KG1 (cell line): ENCODE measurements around the gene RHBG.

Source experiments
- DNase-seq: peaks from one replicate; lab custom pipeline; 2025; lab: John Stamatoyannopoulos, UW

The RHBG gene

DNA sequence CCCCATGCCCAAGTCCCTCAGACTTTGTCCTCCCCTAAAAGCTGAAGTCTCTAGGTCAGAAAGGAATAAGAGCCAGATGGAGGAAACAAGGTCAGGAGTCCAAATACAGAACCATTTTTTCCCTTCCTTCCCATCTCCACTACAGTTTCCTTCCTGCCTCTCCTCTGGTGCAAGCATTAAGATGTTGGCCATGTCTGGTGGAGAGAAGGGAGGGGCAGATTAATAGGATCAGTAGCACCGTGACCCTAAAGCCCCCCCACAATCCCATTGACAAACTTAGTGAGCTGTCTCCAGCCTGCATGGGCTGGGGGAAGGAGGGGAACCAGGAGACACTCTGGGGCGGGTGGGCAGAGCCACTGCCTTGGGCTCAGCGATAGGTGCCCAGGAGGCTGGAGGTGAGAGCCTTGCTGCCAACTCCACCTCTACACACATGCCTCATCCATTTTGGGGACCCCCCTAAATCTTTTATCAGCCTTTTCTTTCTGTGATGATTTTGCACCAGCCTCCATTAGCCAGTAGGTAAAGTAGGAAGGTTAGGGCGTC lies 59.8 kb downstream of the RHBG start:
- DNase-seq: no peak

DNA sequence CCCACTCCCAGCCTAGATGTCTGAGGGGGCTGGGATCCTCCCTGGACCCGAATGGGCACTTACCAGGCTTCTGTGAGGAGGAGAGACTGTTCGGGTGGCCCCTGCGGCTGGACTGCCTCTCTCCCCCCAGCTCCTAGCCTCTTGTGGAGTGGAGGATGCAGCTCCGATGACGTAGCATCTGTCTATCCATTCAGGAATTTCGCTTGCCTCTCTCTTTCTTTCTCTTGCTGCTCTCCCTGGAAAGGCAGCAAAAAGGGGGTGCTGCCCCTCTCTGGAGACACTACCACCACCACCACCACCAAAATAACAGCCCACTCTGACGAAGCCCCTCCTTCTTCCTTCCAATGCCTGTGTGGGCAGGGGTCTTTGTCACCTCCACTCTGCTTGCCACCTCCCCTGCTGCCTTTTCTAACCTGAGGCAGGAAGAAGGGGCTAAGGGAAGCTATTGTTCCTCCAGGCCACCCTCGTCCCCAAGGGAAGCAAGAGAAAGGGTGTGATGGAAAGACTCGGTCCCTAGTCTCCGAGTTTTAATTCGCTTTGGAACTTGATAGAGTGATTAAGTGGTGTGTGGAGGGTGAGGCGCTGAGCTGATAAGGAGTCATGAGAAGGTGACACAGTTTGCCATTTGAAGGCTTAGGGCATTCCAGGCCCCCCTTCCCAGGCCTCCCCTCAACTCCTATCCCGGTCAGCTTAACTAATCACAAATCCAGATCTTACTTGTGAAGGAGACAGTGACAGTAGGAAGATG lies 60.5 kb downstream of the RHBG start:
- no peak for DNase-seq

DNA sequence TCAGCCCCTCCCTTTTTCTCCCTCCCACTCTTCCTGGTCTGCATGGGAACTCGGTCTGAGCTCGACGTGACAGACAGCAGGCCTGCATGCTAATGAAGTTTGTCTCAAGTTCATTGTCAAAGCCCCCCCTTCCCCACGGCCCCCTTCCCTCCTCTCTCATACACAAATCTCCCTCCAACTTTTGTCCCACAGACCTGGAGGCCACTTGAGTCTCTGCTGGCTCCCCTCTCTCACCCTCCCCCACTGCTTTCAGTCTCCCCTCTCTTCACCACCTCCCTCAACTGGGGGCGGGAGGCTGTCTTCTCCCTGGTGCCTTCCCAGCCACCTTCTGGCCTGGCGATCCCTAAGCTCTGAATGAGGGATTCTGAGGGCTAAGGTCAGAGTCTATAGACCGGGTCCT lies 61.3 kb downstream of the RHBG start:
- no peak for DNase-seq

DNA sequence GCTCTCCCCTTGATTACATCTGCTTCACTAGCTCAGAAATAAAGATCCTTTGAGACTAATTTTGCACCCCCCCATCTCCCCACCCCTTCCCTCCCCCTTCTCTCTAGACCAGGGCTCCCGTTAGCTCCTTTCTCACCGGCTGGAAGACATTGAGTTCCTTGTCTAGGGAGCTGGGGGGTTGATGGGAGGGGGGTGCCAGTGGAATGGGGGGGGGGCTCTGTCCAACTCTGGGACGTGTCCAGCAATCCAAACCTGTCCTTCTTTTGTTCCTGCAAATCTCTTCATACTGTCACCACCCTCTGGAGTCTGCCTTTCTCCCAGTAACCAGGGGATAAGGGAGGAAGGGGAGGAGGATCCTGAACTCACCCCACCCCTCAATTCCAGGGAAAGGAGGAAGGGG lies 61.9 kb downstream of the RHBG start:
- DNase-seq: no peak

DNA sequence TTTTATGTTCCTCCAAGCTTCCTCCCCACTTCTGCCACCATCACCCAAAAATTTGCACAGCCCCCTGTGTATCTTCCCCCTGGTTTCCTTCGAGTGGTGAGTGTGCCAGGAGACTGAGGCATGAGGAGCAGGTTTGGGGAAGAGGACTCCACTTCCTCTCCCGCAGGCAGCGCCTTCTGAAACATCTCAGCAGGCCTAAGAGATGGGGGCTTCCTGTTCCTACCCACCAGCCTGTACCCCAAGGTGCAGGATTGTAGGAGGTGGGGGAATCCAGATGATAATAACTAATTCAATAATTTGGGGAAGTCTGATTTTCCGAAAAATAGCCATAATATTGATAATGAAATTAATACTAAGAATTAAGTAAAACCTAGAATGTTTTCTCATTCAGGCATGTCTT lies 62.4 kb downstream of the RHBG start:
- no peak for DNase-seq

DNA sequence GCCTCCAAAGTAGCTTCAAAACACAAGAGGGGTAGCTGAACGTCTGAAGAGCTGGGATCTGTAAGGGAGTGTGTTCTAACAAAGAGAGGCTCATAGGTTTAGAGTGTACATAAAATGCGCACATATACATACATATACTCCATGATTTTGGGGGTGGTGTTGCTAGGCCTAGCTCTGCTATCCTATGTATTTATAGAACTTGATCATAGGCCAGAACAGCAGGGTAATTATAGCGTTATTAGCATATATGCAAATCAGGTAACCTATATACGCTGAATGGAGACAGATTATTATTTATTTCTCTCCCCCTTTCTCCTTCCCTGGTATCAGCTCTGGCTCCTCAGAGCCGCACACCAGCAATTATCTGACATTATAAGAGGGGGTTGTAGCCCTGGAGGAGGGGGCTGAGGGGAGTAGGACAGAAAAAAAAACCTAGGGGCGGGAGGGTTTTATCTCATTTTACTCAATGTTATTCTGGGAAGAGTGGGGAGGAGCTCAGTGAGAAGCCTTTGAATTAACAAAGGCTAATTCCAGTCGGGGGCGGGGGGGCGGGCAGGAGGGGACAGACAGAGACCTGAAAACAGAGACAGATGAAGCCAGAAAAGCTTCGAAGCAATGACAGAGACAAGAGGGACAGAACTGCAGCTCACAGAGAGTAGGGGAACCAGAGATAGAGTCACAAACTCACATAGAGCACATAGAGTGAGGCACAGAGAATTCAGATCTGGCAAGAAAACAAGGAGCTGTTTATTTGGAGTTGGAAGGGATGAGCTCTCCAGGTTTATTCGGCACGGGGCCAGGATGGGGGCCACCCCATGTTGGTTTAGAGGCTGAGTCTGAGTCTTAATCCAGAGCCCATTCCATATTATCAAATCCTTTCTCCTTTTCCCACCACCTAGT lies 63.0 kb downstream of the RHBG start:
- DNase-seq: no peak

DNA sequence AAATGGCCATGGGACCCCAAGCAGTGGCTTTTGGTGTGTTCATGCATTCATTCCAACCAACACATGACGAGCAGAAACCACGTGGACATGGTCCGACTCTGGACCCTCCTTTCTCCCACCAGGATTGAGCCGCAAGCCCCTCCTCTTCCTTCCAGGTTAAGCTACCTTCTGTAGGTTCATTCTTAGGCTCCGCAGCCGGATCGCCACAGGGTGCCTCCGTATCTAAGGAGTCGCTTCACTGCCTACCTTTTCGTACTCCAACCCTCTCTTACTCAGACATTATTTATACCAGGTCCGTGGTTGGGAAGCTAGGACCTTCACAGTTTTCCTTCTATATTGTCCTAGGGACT lies 63.6 kb downstream of the RHBG start:
- DNase-seq: no peak

DNA sequence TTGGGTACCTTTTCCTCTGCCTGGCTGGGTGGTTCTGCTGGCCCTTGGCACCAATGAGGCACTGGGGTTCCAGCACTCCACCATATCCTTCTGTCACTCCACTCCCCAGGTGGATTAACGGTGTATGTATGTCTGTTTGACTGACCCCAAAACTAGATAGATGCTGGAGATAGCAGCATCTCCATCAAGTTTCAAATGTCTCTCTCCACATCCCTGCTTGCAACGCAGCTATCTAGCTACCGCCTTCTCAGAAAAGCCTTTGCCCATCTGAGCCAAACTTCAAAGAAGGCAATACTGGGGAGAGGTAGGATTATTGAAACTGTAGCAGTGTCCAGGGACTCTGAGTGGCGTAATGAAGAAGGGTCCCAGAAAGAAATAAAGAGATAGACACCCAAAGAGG lies 64.0 kb downstream of the RHBG start:
- no peak for DNase-seq

DNA sequence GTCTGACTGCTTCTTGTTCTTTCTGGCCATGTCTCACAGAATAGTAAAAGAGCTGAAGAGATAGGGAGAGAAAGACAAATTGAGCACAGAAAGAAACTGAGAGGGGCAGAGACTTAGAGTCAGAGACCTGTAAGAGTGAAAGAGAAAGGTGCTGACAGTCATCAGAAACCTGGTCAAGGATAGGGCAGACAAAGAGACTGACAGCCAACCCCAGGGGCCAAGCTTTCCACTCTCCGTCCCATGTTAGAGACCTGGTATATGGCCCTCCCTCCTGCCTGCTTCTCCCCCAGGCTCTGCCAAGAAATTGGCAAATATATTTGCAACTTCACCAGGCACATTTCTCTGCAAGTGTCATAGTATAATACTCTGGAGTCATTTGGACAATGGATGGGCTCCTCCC lies 64.6 kb downstream of the RHBG start:
- no peak for DNase-seq
